IMR-90 (cell line): ENCODE data around the gene GPR39. TPM values are rescaled to one million over a fixed set of nuclear protein-coding genes. Genes with fewer than 3 reads are reported as not detected.

Experiments used
- ATAC-seq: fragments of 200-7000 bp; cut with Tn5 transposase; 2 replicates; pipeline ENCODE4 v1.9.1; 2020; ENCODE audit warnings: low read depth, mild to moderate bottlenecking, moderate library complexity
- BruUV-seq: library from RNA; stranded (reverse); fragments of 400-500 nt; replicated peaks from 2 replicates; lab custom pipeline; 2021; lab: Mats Ljungman, UMichigan
- CTCF ChIA-PET: fragments of 300-600 bp; formaldehyde crosslinking; extraction: SDS; loops from one replicate; lab custom pipeline; 2021; ENCODE audit warnings: antibody characterized with exemption; lab: Yijun Ruan, JAX
- POLR2A ChIA-PET: fragments of 300-600 bp; sonication (Branson Sonifier 250); formaldehyde crosslinking; loops from one replicate; lab custom pipeline; 2022; ENCODE audit warnings: antibody characterized with exemption; ENCODE audit not compliant: unreplicated experiment; lab: Charles Lee
- DNase-seq: peaks from one replicate; pipeline ENCODE4 v3.0.0; 2013
- H2AFZ ChIP-seq: replicated peaks from 2 replicates; pipeline ENCODE3; 2013; ENCODE audit warnings: low read length, mild to moderate bottlenecking; ENCODE audit not compliant: poor library complexity
- H2AK5ac ChIP-seq: 2 replicates; pipeline ENCODE4 v1.6.1; 2013; ENCODE audit warnings: low read depth, low read length, inconsistent platforms
- H2AK9ac ChIP-seq: replicated peaks from 2 replicates; pipeline ENCODE3; 2013; ENCODE audit warnings: mild to moderate bottlenecking, low read depth, low read length, moderate library complexity; ENCODE audit not compliant: poor library complexity
- H2BK120ac ChIP-seq: 2 replicates; pipeline ENCODE4 v1.6.1; 2013; ENCODE audit warnings: low read depth, low read length, inconsistent platforms
- H2BK15ac ChIP-seq: 3 replicates; pipeline ENCODE4 v1.6.1; 2013; ENCODE audit warnings: low read depth, low read length, inconsistent platforms
- H2BK20ac ChIP-seq: 2 replicates; pipeline ENCODE4 v1.6.1; 2013; ENCODE audit warnings: low read depth, mild to moderate bottlenecking, inconsistent platforms, low read length, moderate library complexity
- H2BK5ac ChIP-seq: 2 replicates; pipeline ENCODE4 v1.6.1; 2013; ENCODE audit warnings: mild to moderate bottlenecking, low read depth, low read length, inconsistent platforms; ENCODE audit not compliant: poor library complexity, severe bottlenecking
- H3K14ac ChIP-seq: replicated peaks from 2 replicates; pipeline ENCODE4 v1.6.1; 2013; ENCODE audit warnings: low read depth, low read length, inconsistent platforms
- H3K18ac ChIP-seq: 2 replicates; pipeline ENCODE4 v1.6.1; 2013; ENCODE audit warnings: low read depth, low read length, control low read depth
- H3K23ac ChIP-seq: 2 replicates; pipeline ENCODE4 v1.6.1; 2013; ENCODE audit warnings: low read depth, low read length, inconsistent platforms
- H3K27ac ChIP-seq: 2 replicates; pipeline ENCODE4 v1.5.1; 2013; ENCODE audit warnings: mild to moderate bottlenecking, control low read depth, low read length; ENCODE audit not compliant: insufficient read depth
- H3K27me3 ChIP-seq: 2 replicates; pipeline ENCODE4 v1.6.1; 2013; ENCODE audit warnings: low read length; ENCODE audit not compliant: control insufficient read depth, insufficient read depth
- H3K36me3 ChIP-seq: 2 replicates; pipeline ENCODE4 v1.6.1; 2013; ENCODE audit warnings: low read length, mixed read lengths; ENCODE audit not compliant: control insufficient read depth, insufficient read depth
- H3K4ac ChIP-seq: 2 replicates; pipeline ENCODE4 v1.6.1; 2013; ENCODE audit warnings: low read depth, low read length, inconsistent platforms
- H3K4me1 ChIP-seq: 2 replicates; pipeline ENCODE4 v1.6.1; 2013; ENCODE audit warnings: low read length, mixed read lengths; ENCODE audit not compliant: control insufficient read depth, insufficient read depth
- H3K4me2 ChIP-seq: 2 replicates; pipeline ENCODE4 v1.6.1; 2013; ENCODE audit warnings: low read depth, mild to moderate bottlenecking, control low read depth, low read length, moderate library complexity
- H3K4me3 ChIP-seq: 2 replicates; pipeline ENCODE4 v1.5.1; 2013; ENCODE audit warnings: low read depth, mild to moderate bottlenecking, control low read depth, low read length, moderate library complexity; ENCODE audit not compliant: insufficient read depth
- H3K56ac ChIP-seq: 2 replicates; pipeline ENCODE4 v1.6.1; 2013; ENCODE audit warnings: low read length, inconsistent platforms; ENCODE audit not compliant: insufficient read depth; ENCODE audit errors: extremely low read depth
- H3K79me1 ChIP-seq, 2 experiments: 2 replicates each; pipeline ENCODE4 v1.6.1; 2013; ENCODE audit warnings: low read length in 2 of 2, inconsistent platforms in 1 of 2, low read depth in 1 of 2
- H3K9ac ChIP-seq: 2 replicates; pipeline ENCODE4 v1.6.1; 2013; ENCODE audit warnings: low read depth, low read length, control low read depth
- H3K9me1 ChIP-seq: 2 replicates; pipeline ENCODE4 v1.6.1; 2013; ENCODE audit warnings: low read length, inconsistent platforms; ENCODE audit not compliant: insufficient read depth
- H3K9me3 ChIP-seq: 2 replicates; pipeline ENCODE4 v1.6.1; 2013; ENCODE audit warnings: low read length; ENCODE audit not compliant: control insufficient read depth, insufficient read depth
- H4K20me1 ChIP-seq: 2 replicates; pipeline ENCODE4 v1.6.1; 2013; ENCODE audit warnings: low read length, inconsistent platforms; ENCODE audit not compliant: insufficient read depth
- H4K5ac ChIP-seq: 2 replicates; pipeline ENCODE4 v1.6.1; 2013; ENCODE audit warnings: mild to moderate bottlenecking, low read depth, low read length, control low read depth
- H4K8ac ChIP-seq, 2 experiments: 2 replicates each; pipeline ENCODE4 v1.6.1; 2013; ENCODE audit warnings: low read depth in 2 of 2, low read length in 2 of 2, control low read depth in 1 of 2, inconsistent platforms in 1 of 2
- H4K91ac ChIP-seq: 2 replicates; pipeline ENCODE4 v1.6.1; 2013; ENCODE audit warnings: low read depth, low read length, inconsistent platforms; ENCODE audit not compliant: insufficient read depth
- MAFK ChIP-seq: IDR thresholded peaks from 2 replicates; pipeline ENCODE4 v1.6.1; 2012; ENCODE audit warnings: low read depth, low read length, improper control_type of control experiment
- MAZ ChIP-seq: IDR thresholded peaks from 2 replicates; pipeline ENCODE4 v1.6.1; 2012; ENCODE audit warnings: low read depth, mild to moderate bottlenecking, low read length, improper control_type of control experiment, moderate library complexity, borderline replicate concordance
- RCOR1 ChIP-seq: IDR thresholded peaks from 2 replicates; pipeline ENCODE4 v1.6.1; 2012; ENCODE audit warnings: mild to moderate bottlenecking, low read length, improper control_type of control experiment; ENCODE audit not compliant: insufficient replicate concordance
- WGBS, 2 experiments: methylation state at CpG; one replicate each; pipeline versions ENCODE4 v1.1.5 to v1.1.7; 2013; ENCODE audit warnings: missing lambda C conversion rate in 2 of 2; ENCODE audit not compliant: insufficient read length in 1 of 2; ENCODE audit errors: extremely low coverage in 2 of 2; 5-methylcytosine and 5-hydroxymethylcytosine counted together
- dilution Hi-C: fragments of 300-500 bp; cut with HindIII; formaldehyde crosslinking; loops from one replicate; pipeline ENCODE4 v1.14.3; 2018; ENCODE audit warnings: low sequenced_read_pairs; ENCODE audit not compliant: unreplicated experiment
- in situ Hi-C: fragments of 300-500 bp; cut with MboI; formaldehyde crosslinking; loops from 3 replicates; pipeline ENCODE4 v1.14.3; 2019; ENCODE audit warnings: low sequenced_read_pairs, inconsistent platforms, mixed read lengths
- intact Hi-C: fragments of 100-400 bp; cut with micrococcal nuclease; formaldehyde crosslinking; loops from 2 replicates; pipeline ENCODE4 v1.10.0; 2022
- polyA plus RNA-seq, 3 experiments: library from polyadenylated mRNA; depleted of rRNA; stranded (reverse); fragments of >200 nt; gene quantifications; 2 replicates each; pipeline ENCODE4 v1.2.3, GENCODE V29; 2012; ENCODE audit warnings: low replicate concordance in 1 of 3
- total RNA-seq: library from RNA; depleted of rRNA; stranded (reverse); fragments of >200 nt; gene quantifications from 2 replicates; pipeline ENCODE4 v1.2.3, GENCODE V29; 2012

GPR39 gene
- total and polyA plus RNA-seq, 2 of the 4 experiments (the other 2 are of a cell fraction) = 4.4 to 9.0 TPM

- Histone ChIP-seq H3K56ac (no peak overlapping the region), H3K27ac (no peak overlapping the region), H3K9me1 (no peaks in the 10 kb centered on the region), H4K20me1 (no peaks in the 10 kb centered on the region), H4K91ac (no peak overlapping the region), H2AK5ac (no peak overlapping the region), H2BK120ac (no peak overlapping the region), H3K36me3 (no peaks in the 10 kb centered on the region), H4K5ac (no peak overlapping the region), H2AK9ac (peak overlapping the region; percentile 42), H3K14ac (no peak overlapping the region), H3K9me3 (no peaks in the 10 kb centered on the region), H3K9ac (no peak overlapping the region), H3K4ac (no peak overlapping the region), H2BK15ac (no peak overlapping the region), H3K79me1 (no peaks in the 10 kb centered on the region), H2BK5ac (no peak overlapping the region), H3K27me3 (peaks cover 11% of the 10 kb centered on the region), H3K18ac (no peak overlapping the region), H3K4me1 (peaks cover 3% of the 10 kb centered on the region), H2AFZ (no peak overlapping the region), H2BK20ac (no peak overlapping the region), H3K4me3 (no peak overlapping the region), H4K8ac (no peak overlapping the region), H3K23ac (no peak overlapping the region), H3K4me2 (no peak overlapping the region)
- dilution Hi-C loops (no loop called here), in situ Hi-C loops (no loop called here), intact Hi-C loops (no loop called here)
- ATAC-seq (peak; percentile 80), DNase-seq (peak; percentile 69)
- ChIA-PET POLR2A (no interaction called here), CTCF (no interaction called here)
- no peak for TF ChIP-seq MAZ
- TF ChIP-seq MAFK = no peak
- no peak for TF ChIP-seq RCOR1
- no TSS peak for BruUV-seq
- no CpG with 5 or more reads among the region's 9 CpGs for WGBS, 2 experiments
Measured at GRCh38 chr2:132581991-132582738, 165.6 kb downstream of the GPR39 start.
